ENCODE results near the gene ACACA.

GRCh38 chr17:37069087-37069486 is 337.5 kb downstream of the ACACA start:
- TF ChIP-seq CTCF (IDR thresholded peaks at IDR 0.05): no peak
- TF ChIP-seq EZH2 (IDR thresholded peaks at IDR 0.05; ENCODE audit: borderline replicate concordance, insufficient read depth, low read depth, low read length, poor library complexity, severe bottlenecking): no peak

Measured in B cell (primary cell).